GM15510 (cell line): ENCODE results near the gene ECI1.

Experiments used
- POLR2A ChIP-seq: IDR thresholded peaks from 3 replicates; pipeline ENCODE4 v1.6.1; 2011; ENCODE audit warnings: borderline replicate concordance; ENCODE audit not compliant: insufficient read length; ENCODE audit errors: extremely low read depth

The ECI1 gene

DNA sequence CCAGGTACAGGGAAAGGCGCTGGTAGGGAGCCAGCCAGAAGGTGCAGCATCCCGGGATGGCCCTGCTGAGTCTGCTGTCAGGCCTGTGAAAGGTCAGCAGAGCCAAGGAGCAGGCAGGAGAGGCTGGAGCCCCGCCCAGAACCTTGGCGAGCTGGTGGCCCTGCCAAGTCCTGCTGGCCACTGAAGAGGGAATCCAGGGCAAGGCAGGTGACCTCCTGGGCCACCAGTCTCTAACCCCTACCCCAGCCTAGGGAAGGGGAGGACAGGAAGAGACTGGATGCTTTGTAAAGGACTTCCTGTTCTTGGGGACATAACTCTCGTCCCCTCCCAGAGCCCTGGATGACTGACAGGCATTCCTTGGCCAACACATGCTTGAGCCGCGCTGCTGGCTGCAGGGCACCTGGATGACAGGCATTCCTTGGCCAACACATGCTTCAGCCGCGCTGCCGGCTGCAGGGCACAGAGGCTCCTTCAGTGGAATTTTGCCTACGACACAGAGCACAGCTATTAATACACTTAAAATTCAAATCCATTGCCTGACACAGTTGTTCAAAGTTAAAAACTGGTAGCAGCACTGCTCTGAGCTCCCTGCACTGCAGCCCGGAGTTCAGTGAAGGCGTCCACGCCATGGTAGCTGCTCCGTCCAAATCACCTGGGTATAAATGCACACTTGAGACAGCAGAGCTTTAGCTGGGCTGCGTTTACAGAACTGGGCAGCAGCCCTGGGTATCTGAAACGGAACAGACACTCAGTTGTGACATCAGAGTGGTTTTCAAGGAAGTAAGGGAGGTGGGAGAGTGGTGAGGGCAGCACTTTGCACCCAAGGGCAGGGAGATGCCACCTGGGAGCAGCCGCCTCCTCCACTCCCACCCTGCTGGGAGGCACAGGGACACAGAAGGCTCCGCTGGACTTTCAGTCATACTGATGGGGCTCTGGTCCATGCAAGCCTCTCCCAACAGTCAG is 38.7 kb downstream of the ECI1 start:
- TF ChIP-seq POLR2A, result no peak

DNA sequence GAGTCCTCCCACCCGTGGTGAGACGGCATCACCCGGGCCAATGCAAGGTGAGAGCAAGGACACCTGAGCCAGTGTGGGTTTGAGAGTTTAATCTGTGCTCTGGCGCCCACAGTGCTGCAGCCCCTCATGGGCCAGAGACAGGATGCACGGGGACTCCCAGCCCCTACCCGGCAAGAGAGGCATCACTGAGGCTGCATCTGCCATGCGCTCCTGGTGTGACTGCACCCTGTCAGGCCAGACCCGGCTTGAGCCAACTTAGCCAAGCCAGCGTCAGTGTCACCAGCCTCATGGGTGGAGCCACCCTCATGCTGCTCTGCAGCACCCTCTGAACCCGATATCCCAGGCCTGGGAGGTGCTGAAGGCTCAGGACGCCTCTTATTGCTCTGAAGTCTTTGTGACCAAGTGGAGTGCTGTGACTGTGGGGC is 39.5 kb downstream of the ECI1 start:
- no peak for TF ChIP-seq POLR2A

DNA sequence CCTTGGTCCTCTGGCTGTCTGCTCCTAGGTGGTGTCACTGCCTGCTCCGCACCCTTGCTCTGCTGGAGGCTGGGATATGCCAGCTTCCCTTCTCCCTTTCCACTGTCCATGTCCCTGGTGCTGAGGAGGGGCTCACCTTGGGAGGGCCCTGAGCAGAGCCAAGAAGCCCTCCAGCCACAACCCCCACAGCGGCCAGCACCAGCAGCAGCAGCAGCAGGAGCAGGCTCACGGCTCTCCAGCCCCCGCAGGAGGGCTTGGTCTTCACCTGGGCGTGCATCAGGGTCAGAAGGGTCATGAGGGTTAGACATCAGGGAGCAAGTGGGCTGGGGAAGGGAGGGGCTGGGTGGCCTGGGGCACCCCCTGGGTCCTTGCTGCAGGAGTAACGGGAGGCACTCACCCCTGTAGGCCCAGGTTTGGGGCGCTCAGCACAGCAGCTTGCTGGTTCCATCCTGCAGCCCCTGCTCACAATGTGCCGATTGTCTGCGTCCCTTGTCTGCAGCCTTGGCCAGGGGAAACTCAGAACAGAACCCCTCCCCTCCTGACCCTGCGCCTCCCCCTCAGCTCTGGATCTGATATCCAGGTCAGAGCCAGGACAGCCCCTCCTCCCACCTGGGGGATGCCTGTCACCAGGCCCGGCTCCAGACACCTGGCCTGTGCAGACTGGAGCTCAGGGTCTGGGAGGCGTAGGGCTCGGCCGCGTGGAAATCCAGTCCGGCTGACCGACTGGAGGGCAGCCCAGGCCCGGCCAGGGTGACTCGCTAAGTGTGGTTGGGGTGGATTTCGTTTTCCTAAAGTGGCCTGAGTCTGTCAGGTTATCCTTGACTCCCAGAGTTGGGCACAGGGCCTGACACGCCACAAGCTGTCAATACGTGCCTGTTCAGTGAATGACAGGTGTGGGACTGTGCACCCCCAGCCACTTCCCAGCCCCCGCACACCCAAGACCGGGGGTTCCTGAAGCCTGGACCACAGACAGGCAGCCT is 40.7 kb downstream of the ECI1 start, which contains the start of gene BRICD5:
TSS of gene BRICD5 (minus strand) at position 478 of the 980 bp plus-strand sequence. CDS start at position 448, 30 bp downstream.
- no peak for TF ChIP-seq POLR2A

DNA sequence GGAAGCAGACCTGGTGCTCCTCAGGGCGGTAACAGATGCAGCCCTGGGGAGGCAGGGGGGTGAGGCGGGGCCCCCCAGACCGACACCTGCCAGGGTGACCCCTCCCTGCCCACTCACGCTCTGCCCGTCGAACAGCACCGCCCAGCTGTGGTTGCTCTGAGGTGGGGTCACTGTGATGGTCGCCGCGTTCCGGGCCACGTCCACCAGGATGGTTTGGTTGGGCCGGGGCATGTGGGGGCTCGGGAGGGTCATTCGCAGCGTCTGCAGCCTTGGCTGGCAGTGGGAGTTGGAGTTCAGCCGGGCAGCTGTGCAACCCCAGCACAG is 41.4 kb downstream of the ECI1 start:
- TF ChIP-seq POLR2A, result no peak

DNA sequence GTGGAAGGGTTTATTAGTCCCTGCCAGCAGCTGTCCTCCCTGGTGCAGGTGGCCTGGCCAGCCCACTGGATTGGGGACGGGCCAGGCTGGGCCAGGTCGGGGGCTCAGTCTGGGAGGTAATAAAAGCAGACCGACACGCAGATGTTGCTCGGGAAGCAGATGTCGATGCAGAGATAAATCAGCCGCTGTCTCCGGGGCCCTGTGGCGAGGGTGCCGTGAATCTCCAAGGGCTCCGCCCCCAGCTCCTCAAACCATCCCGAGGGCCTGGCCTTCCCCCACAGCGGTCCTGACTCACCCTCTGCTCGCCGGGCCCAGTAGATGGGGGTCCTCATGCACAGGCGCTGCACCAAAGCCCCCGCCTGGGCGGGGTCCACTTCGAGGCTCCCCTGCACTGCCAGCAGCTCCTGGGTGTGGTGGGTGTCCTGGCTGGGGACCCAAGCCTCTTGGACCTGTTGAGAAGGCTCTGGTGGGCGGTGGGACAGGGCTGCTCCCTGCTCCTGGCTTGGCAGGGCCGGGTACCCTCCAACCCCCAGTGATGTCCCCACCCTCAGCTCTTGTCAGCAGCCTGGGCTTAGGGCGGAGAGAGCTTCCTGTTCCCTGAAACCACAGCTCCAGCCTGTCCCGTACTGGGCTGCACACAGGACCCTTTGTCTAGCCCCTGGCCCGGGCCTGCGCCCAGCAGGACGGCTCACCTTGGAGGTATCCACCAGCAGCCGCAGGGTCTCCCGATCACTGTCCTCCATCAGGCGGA is 42.0 kb downstream of the ECI1 start:
- no peak for TF ChIP-seq POLR2A

DNA sequence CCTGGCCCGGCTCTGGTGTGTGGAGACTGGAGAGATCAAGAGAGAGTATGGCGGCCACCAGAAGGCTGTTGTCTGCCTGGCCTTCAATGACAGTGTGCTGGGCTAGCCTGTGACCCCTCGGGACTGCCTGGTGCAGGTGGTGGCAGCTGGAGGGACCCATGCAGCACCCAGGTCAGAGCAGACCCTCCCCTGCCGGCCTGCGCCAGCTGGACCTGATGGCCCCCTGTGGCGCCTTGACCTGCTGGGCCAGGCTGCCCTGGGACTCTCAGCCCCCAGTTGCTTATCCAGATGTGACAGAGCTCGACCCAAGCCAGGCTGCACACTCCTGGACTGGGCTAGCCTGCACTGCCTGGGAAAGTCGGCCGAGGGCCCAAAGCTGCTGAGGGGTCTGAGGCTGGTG is 42.6 kb downstream of the ECI1 start:
- no peak for TF ChIP-seq POLR2A

DNA sequence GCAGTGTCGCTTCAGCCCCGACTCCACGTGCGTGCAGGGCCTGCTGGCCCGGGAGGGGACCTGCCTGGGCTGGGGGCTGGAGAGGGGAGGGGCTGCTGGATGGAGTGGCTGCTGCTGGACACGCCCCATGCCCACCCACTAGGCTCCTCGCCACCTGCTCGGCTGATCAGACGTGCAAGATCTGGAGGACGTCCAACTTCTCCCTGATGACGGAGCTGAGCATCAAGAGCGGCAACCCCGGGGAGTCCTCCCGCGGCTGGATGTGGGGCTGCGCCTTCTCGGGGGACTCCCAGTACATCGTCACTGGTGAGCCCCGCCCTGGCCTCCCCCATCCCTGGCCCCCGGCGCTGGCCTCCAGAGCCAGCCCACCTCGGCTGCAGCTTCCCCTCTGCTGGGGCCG is 43.1 kb downstream of the ECI1 start:
- TF ChIP-seq POLR2A, result no peak

DNA sequence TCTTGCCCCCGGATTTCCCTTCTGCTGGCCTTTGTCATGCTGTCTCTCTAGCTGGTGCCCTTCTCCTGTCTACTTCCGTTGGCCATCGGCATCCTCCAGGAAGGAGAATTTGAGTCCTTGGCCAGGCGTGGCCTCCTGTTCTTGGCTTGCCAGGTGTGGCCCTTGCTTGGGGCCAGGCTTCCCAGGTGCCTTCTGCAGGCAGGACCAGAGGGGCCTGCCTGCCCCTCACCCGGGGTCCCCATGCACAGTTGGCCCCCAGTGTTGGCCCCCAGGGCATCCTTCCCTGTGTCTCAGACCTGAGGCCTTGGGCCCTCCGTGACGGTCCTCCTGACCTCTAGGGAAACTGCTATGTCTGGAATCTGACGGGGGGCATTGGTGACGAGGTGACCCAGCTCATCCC is 43.5 kb downstream of the ECI1 start:
- TF ChIP-seq POLR2A, result no peak

DNA sequence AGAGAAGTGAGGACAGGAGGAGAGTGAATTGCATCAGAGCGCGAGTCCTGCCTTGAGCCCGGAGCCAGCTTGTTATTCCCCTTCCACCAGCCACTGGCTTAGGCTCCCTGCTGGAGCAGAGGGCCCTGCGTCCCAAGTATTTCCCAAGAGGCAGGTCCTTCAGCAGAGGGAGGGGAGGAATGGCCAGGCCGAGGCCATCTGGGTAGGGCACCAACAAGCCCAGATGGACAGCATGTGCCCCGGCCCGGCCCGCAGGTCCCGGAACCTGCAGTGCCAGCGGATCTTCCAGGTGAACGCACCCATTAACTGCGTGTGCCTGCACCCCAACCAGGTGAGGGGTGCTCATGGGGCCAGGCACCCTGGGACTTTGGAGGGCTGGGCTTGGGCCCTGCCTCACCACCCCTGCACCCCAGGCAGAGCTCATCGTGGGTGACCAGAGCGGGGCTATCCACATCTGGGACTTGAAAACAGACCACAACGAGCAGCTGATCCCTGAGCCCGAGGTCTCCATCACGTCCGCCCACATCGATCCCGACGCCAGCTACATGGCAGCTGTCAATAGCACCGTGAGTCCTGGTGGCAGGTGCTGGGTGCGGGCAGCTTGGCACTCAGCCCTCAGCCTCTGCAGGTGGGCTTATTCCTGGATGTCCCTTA is 44.5 kb downstream of the ECI1 start:
- TF ChIP-seq POLR2A, result no peak

DNA sequence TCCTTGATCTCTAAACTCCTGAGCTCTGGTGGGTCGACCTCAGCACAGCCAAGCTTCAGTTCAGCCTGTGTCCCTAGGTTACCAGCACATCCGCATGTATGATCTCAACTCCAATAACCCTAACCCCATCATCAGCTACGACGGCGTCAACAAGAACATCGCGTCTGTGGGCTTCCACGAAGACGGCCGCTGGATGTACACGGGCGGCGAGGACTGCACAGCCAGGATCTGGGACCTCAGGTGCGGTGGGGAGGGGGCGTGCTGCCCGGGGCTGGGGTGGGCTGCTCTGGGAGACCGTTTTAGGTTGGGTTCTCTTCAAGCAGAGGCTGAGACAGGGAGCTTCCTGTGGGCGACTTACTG is 45.0 kb downstream of the ECI1 start:
- no peak for TF ChIP-seq POLR2A

DNA sequence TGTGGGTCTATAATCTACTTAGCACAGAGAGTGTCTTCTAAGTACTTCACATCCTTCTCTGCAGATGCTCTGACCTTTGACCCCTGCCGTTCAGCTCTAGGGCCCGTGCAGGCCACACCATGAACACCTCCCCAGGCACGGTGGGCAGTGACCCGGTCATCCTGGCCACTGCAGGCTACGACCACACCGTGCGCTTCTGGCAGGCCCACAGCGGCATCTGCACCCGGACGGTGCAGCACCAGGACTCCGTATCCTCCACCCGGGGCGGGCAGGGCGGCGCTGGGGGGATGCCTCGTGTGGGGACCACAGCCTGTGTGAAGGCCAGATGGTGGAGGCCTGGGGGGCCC is 45.4 kb downstream of the ECI1 start:
- TF ChIP-seq POLR2A, result no peak

DNA sequence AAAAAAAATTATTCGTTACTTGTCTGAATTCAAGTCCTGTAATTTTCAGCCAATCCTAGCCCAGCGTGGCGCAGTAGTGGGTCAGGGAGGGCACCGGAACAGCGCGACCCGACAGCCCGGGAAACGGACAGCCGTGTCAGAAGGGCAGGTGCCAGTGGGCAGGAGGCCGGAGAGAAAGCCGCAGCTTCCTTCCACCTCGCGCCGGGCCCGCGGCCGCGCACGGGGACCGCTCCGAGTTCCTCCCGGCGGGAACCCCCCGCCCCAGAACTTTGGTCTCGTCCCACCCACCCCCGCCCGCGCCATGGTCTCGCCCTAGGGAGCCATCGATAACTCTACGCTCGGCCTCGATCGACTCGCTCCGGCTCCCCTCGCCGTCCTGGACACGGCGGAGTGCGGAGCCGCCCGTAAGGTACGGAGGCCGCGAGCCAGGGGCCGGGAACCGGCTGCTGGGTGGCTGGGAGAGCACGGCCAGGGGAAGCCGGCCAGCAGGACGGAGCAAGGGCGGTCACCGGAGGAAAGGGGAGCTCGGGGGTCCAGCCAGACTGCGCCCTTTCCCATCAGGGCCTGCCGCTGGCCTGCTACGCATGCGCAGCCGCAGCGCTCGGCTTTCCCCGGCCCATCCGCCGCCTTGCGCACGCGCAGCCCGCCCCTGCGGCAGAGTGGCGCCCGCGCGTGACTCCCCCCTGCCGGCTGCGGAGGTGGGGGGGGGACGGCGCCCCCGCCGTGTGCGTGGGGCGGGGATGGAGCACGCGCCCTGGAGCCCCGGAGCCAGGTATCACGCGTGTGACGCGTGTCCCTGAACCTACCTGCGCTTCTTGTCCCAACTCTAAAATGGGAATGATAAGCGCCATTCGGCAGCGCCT is 46.1 kb downstream of the ECI1 start, which contains the start of gene MLST8:
TSS of gene MLST8 (plus strand) at position 351 of the 863 bp plus-strand sequence. CDS start 632 bp downstream, outside the sequence.
- TF ChIP-seq POLR2A, result peak; percentile 95

DNA sequence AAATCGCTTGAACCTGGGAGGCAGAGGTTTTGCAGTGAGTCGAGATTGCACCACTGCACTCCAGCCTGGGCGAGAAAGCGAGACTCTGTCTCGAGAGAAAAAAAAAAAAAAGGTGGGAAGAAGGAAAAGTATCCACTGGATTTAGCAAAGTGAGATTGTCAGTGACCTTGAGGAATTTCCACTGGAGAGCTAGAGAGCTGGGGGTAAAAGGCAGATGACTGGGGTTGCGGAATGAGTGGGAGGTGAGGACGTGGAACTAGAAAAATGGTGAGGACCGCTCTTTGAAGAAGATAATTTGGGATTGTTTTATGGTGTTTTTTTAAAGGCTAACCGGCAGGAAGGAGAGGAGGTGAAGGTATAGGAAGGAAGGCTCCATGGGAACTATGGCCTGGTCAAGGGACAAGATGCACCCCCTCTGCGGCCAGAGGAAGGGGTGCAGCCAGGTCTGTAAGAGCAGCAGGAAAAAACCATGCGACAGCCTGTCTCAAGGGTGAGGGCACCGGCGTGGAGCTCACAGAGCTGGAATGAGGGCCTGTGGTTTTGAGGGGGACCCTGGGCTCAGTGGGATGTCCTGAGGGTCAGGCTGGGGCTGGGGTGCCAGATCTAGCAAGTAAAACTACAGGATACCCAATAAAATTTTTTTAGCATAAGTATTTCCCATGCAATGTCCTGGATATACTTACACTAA is 46.8 kb downstream of the ECI1 start:
- TF ChIP-seq POLR2A, result no peak
